ENCODE measurements around the gene FOXN3. TPM values are rescaled to one million over a fixed set of nuclear protein-coding genes. Genes with fewer than 3 reads are reported as not detected.

Gene FOXN3
- total RNA-seq, 4 donors from 2014 or later = 27.4 to 91.4 (median 39.2) TPM

- intact Hi-C loops (cut with DNase I) = no loop called here
- DNase-seq = no peak
- WGBS, 2 donors = 73 to 92% methylated on average over 6 to 7 of the region's 8 CpGs
- no peak for TF ChIP-seq POLR2A (IDR thresholded peaks at IDR 0.05)
- TF ChIP-seq CTCF (IDR thresholded peaks at IDR 0.05) = no peak
- Histone ChIP-seq H3K27me3 (no peaks in the 10 kb centered on the region), H3K4me3 (no peak overlapping the region), H3K27ac (peak overlapping the region in 2 of 4 donors; percentile 0 to 51), H3K9me3 (no peaks in the 10 kb centered on the region), H3K4me1 (peaks cover 0 to 67% (median 20%) of the 10 kb centered on the region in 3 donors), H3K36me3 (peaks cover 0 to 11% (median 0%) of the 10 kb centered on the region in 3 donors)
Observed at GRCh38 chr14:89227496-89227836, 189.6 kb downstream of the FOXN3 start.

GRCh38 chr14:89226801-89227495, 190.1 kb downstream of the FOXN3 start:
- no peaks in the 10 kb centered on the region for H3K27me3 ChIP-seq
- peaks cover 0 to 13% (median 0%) of the 10 kb centered on the region in 3 donors for H3K36me3 ChIP-seq
- no peak overlapping the region for H3K4me3 ChIP-seq
- peaks cover 0 to 62% (median 19%) of the 10 kb centered on the region in 3 donors for H3K4me1 ChIP-seq
- WGBS, 2 donors = 59 to 65% methylated on average over 7 to 8 of the region's 8 CpGs
- intact Hi-C loops (cut with DNase I) = no loop called here
- H3K9me3 ChIP-seq = no peaks in the 10 kb centered on the region
- H3K27ac ChIP-seq = peak overlapping the region in 3 of 4 donors; percentile 0 to 51 (median 14)
- no peak for DNase-seq
- no peak for TF ChIP-seq POLR2A (IDR thresholded peaks at IDR 0.05)
- no peak for TF ChIP-seq CTCF (IDR thresholded peaks at IDR 0.05)

- no peak overlapping the region for H3K4me3 ChIP-seq
- 68 to 69% methylated on average over 4 of the region's 4 CpGs for WGBS, 2 donors
- no peak for DNase-seq
Observed at GRCh38 chr14:89225607-89226006, 191.4 kb downstream of the FOXN3 start.

GRCh38 chr14:89221109-89221810, 195.8 kb downstream of the FOXN3 start:
- Histone ChIP-seq H3K36me3 (peaks cover 0 to 28% (median 0%) of the 10 kb centered on the region in 3 donors), H3K27me3 (no peaks in the 10 kb centered on the region), H3K9me3 (no peaks in the 10 kb centered on the region), H3K4me1 (peaks cover 6 to 50% (median 10%) of the 10 kb centered on the region in 3 donors), H3K27ac (no peak overlapping the region), H3K4me3 (no peak overlapping the region)
- no peak for DNase-seq
- 23 to 35% methylated on average over 5 of the region's 5 CpGs for WGBS, 2 donors
- intact Hi-C loops (cut with DNase I) = no loop called here
- TF ChIP-seq POLR2A (IDR thresholded peaks at IDR 0.05) = no peak
- no peak for TF ChIP-seq CTCF (IDR thresholded peaks at IDR 0.05)

More at GRCh38 chr14:89225607-89226006, 191.4 kb downstream of the FOXN3 start:
- H3K27ac ChIP-seq = no peak overlapping the region
- no peak for TF ChIP-seq CTCF (IDR thresholded peaks at IDR 0.05)
- no peak for TF ChIP-seq POLR2A (IDR thresholded peaks at IDR 0.05)
- H3K27me3 ChIP-seq = no peaks in the 10 kb centered on the region
- peaks cover 4 to 62% (median 22%) of the 10 kb centered on the region in 3 donors for H3K4me1 ChIP-seq
- H3K9me3 ChIP-seq = no peaks in the 10 kb centered on the region
- intact Hi-C loops (cut with DNase I) = no loop called here
- H3K36me3 ChIP-seq = peaks cover 0 to 13% (median 0%) of the 10 kb centered on the region in 3 donors

- intact Hi-C loops (cut with DNase I) = no loop called here
- Histone ChIP-seq H3K9me3 (no peaks in the 10 kb centered on the region), H3K27ac (no peak overlapping the region), H3K36me3 (peaks cover 0 to 28% (median 0%) of the 10 kb centered on the region in 3 donors), H3K4me1 (peaks cover 13 to 65% (median 18%) of the 10 kb centered on the region in 3 donors), H3K27me3 (no peaks in the 10 kb centered on the region), H3K4me3 (no peak overlapping the region)
- DNase-seq = no peak
- TF ChIP-seq CTCF (IDR thresholded peaks at IDR 0.05) (no peak), POLR2A (IDR thresholded peaks at IDR 0.05) (no peak)
- WGBS, 2 donors = 84 to 89% methylated on average over 4 to 6 of the region's 6 CpGs
Observed at GRCh38 chr14:89219051-89219450, 198.0 kb downstream of the FOXN3 start.
